Inflammatory macrophage treated with lipopolysaccharide for 1 hour (primary cell): ENCODE data around the gene KCNAB2.
A peak's percentile ranks its signal among the peaks of the same experiment; 100 is the strongest.
"Not testable (repeated sequence)": the region's sequence is repeated elsewhere in the genome, so short reads cannot be mapped to it uniquely, and the experiment has no call there.

Experiments used
- DNase-seq, 2 donors: peaks; one replicate each; pipeline ENCODE4 v3.0.0-alpha.2; 2020 to 2022

The KCNAB2 gene

DNA sequence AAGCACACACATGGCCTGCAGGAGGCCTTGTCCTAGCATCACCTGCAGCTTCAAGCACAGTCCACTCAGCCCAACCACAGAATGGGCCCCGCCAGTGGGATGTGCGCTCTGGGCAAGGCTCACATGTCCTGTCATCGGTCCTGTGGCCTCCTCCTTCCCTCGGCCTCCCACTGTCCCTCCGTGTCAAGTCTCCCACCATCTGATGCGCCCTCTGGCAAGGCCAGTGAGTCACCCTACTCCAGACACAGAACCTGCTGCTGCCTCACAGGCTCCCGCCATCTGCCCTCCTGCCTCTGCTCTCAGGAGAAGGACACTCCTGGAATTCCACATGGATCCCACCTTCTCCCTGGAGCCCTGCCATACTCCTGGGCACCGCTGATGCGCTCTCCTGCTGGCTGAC lies 14.2 kb downstream of the KCNAB2 start:
- DNase-seq, result peak; percentile 29 to 81

DNA sequence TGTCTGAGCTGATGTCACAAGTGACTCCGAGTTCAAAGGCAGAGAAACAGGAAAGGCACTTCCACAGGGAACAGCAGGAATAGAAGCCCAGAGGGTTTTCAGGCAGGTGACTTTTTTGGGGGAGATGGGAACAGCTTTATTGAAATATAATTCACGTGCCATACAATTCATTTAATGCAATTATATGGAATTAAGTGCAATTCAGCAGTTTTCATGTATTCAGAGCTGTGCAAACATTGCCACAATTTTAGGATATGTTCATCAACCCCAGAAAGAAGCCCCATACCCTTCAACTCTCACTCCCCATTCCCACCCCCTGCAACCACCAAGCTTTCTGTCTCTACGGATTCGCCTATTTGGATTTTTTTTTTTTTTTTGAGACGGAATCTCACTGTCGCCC lies 17.0 kb downstream of the KCNAB2 start:
- DNase-seq, result no peak

DNA sequence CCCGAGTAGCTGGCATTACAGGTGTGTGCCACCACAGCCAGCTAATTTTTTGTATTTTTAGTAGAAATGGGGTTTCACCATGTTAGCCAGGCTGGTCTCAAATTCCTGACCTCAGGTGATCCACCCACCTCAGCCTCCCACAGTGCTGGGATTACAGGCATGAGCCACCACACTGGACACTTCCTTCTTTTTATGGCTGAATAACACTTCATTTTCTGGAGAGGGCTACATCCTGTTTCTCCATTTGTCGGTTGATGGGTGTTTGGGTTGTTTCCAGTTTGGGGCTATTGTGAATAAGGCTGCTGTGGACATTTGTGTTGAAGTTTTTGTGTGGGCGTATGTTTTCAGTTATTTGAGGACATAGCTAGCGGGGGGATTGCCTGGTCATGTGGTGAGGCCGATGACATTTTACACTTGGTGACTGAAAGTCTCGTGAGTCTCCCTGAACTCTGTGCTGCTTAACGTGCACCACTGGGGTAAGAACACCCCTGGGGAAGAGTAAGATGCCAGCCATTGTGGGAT lies 17.9 kb downstream of the KCNAB2 start:
- peak; percentile 91 to 99 for DNase-seq

DNA sequence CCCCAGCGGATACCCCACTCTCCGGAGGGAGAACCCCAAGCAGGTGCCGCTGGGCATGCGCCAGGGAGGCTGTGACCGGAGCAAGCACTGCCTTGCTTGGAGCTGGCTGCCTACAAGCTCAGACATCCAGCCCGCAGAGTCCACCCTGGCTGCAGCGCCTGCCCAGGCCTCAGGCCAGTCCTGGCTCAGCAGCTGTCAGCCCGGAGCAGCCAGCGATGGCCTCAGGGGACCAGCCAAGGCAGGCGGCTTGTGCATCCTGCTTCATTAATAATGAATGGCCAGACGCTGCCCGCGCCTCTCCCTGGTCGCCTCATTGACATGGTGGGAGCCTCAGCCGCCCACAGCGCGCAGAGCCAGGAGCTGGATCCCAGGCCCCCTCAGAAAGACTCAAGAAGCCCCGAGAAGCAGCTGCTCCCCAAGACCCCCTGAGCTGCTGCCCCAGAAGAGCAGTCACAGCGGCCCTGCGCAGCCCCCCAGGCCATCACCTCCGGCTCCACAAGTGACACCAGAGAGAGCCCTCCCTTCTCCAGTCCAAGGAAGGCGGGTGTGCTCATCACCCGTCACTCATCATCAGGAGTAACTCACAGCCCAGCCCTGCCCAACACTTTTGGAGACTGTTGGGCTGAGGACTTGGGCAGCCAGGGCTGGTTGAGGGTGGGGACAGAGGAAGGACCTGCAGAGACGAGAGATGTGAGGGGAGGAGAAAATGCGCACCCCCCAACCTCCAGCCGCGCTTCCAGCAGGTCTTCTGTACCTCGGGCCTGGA lies 19.6 kb downstream of the KCNAB2 start:
- DNase-seq, result no peak

DNA sequence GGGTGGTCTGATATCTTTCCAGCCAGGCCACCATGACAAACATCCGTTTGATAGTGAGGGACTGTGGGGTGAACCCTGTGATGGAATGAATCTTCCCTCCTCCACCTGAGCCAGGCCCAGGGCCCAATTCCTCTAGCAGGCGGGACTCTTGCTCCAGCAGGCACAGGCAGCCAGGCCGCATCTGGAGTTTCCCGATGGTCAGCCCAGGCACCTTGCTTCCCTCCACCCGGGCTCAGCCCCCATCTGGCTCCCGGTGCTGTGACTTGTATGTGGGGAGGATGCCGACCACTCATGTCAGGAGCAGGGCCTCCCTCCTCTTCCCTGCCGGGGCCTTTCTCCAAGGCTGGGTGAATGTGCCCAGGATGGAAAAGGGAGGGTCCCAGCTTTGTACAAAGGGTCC lies 21.0 kb downstream of the KCNAB2 start:
- DNase-seq, result no peak

DNA sequence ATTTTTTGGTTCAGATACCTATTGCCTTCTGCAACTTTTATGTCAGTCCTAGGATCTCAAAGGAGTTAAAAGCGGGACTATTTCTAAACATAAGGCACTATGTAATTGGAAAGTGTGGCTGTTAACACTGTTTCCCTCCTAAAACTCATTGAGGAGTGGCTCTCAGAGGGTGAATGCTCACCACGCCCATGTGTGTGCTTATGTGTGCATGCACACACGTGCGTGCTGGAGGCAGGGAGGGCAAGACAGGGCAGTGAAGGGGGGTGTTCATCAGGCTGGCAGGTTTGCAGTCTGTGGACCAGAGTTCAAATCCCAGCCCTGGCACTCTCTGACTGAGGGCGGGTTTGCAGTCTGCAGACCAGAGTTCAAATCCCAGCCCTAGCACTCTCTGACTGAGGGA lies 22.4 kb downstream of the KCNAB2 start:
- DNase-seq, result no peak

DNA sequence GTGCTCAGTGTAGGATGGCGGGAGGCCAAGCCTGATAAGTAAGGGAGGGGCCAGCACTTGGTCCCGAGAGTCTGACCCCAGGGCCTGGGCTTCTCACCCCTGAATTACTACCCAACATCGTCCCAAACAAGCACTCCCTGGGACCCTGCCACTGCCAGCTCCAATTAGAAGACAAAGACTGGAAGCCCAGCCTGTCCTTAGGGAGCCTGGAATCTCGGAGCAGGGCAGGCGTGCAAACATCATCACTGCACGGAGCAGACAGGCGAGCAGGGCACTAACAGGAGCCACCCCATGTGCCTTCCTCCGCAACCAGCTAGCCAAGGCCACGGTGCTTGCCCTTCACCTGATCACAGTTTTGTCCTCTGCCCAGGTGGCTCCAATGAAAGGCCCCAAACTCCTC lies 23.2 kb downstream of the KCNAB2 start:
- no peak for DNase-seq

DNA sequence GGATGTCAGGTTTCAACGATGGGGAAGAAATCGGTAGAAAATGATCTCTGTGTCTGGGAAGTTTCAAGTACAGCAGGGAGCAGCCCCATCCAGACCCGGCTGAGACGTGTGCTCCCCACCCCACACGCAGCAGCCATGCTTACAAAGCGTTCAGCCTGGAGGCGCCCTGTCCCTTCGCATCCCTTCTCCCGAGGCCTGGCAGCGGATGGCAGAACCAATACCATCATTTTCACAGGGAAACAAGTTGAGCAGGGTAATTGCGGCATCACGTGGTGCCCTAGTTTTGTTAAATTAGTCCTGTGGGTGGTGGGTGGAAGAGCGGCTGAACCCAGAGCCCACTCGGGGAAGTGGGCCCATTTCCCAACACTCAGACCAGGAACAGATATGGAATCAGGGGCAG lies 23.9 kb downstream of the KCNAB2 start:
- DNase-seq, result no peak

DNA sequence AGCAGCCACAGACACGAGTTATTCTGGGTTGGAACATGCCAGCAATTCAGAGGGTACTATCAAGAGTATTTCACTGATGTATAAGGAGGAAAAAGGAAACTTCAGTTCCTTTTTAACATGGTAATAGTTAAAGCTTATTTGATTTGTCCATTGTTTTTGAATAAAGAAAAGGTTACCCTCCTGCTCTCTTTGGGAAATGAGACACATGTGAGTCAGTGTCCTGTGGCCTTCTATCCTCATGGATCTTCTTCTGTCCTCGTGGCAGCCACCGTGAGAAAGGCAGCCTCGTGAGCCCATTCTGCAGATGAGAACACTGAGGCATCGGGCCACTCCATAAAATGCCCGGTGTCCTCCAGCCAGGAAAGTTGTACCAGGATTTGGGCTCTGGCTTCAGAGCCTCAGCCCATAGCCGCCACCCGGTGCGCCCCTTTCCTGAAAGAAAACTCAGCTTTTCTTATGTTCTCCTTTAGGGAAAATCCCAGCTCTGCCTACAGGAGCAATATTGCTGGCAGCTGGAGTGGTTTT lies 24.8 kb downstream of the KCNAB2 start:
- no peak for DNase-seq

DNA sequence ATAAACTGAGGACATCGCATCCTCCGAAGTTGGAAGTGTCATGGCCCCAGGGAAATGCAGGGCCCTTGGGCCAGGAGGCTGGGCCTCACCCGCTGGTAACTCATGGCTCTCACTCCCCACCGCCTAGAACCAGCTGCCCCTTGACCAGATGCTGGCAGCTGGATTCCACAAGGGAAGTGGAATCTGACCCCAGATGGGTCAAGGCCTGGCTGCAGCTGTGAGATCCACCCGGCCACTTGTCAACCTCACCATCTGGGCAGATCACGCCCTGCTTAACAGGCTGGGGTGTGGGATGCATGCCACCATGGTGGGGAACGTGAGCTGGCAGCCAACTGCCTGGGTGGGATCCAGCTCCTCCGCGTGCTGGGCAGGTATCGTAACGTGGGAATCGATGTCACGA lies 25.5 kb downstream of the KCNAB2 start:
- DNase-seq, result no peak

DNA sequence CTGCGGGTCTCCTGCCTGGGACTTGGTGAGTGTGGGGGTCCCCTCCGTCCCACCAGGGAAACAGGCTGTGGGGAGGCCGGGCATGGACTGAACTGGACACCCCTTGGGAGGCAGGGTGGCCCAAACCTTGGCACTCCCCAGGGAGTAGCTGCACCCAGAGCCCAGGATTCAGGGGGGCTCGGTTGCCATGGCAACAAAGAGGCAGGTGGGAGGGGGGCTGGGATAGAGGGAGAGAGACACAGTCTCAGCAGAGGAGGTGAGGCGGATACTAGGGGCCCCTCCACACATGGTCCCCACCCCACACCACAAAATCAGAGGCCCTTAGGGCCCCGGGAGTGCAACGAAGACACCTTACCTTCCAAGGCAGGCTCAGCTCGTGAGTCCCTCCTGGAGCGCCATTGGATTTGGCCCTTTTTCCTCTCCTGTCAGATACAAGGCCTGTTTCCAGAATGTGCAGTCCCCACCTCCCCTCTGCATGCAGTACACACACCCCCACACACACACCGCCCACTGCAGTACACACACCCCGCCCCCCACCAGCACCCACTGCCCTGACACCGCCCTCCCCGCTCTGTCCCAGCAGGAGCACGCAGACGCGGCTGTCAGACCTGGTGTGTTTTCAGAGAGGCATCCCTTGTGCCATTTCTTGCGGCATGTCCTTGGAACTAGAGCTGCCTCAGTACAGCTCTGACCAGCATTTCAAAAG lies 27.2 kb downstream of the KCNAB2 start:
- DNase-seq, result no peak

DNA sequence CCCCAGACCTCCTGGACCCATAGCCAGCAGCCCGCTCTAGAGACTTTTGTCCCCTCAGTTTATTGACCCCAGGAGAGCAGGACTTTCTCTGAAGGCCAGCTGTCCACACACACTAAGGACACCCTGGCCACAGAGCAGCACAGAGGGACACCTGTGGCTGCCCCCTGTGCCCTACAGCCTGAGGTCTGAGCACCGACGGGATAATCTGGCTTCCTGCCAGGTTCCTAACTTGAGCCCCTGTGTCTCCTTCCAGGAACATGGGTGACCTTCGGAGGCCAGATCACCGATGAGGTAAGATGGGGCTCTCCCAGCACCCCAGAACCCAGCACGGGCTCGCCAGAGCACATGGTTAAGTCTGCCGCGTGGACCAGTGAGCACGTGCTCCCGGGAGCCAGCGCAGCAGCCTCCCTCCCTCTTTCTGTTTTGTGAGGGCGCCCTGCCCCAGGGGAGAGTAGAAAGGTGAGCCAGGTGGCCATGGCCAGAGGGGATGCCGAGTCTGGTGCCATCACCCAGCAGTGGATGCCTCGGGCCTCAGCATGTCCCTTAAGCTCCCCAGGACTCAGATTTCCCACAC lies 27.9 kb downstream of the KCNAB2 start:
- no peak for DNase-seq

DNA sequence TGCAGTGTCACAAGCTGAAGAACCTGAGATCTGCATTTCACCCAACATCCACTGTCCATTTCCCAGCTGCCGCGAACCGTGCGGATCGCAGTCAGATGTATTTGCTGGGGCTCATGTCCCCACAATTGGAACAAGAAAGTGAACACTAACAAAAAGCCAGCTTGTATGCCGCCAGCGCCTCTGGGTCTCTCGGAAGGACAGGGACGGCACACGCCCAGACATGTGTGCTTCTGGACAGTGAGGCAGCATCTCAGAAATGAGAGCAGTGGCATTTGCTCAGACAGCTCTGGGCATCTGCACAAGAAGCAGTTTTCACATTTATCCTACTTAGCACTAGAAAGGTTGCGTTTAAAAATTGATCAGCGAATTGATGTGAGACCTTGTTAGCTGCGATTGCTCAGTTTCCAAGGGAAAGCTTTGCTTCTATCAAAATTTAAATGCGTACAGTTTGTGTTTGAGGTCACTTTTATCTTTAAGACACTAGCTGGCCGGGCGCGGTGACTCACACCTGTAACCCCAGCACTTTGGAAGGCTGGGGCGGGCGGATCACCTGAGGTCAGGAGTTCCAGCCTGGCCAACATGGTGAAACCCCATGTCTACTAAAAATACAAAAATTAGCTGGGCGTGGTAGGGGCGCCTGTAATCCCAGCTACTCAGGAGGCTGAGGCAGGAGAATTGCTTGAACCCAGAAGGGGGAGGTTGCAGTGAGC lies 28.7 kb downstream of the KCNAB2 start:
- DNase-seq, result no peak

DNA sequence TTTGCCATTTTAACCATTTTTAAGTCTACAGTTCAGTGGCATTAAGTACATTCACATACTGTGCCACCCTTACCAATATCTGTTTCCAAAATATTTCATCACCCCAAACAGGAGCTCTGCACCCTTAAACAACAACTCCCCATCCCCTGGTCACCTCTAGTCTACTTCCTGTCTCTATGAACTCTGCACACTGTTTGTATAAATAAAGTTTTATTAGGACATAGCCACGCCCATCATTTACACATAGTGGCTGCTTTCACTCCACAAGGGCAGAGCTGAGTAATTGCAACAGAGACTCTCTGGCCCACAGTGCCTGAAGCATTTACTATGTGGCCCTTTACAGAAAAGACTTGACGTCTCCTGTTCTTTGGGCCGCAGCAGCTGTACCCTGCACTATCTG lies 30.1 kb downstream of the KCNAB2 start:
- DNase-seq, result peak; percentile 51 to 54

DNA sequence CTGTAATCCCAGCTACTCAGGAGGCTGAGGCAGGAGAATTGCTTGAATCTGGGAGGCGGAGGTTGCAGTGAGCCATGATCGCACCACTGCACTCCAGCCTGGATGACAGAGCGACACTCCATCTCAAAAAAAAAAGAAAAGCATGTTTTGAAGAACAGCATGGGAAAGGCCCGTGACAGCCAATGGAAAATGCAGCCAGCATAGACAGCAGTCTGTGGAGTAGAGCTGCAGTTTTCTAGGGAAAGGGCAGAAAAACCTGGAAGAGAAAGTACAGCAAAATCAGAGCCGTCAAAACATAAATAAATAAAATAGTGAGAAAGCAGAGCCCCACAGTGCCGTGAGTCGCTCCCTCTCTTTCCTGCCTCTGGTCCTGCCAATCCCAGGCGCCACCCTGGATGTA lies 31.4 kb downstream of the KCNAB2 start:
- DNase-seq, result not testable (repeated sequence)

DNA sequence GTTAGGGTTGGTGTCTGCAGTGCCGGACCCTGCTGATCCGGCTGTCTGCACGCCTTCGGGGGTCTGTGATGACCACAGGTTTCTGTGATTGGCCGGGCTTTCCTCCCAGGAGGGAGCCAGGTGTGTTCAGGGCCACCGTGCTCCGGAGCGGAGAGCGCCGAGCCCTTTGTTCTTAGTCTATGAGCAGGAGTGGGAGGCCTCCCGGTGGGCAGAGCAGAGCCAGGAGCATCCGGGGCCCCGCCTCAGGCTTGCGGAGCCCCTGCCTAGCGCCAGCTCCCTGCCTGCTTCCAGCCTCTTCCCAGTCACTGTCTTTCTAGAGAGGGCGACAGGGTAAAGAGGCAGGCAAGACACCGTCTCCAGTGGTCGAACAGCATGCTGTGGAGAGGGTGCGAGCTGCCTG lies 31.8 kb downstream of the KCNAB2 start:
- DNase-seq, result no peak

DNA sequence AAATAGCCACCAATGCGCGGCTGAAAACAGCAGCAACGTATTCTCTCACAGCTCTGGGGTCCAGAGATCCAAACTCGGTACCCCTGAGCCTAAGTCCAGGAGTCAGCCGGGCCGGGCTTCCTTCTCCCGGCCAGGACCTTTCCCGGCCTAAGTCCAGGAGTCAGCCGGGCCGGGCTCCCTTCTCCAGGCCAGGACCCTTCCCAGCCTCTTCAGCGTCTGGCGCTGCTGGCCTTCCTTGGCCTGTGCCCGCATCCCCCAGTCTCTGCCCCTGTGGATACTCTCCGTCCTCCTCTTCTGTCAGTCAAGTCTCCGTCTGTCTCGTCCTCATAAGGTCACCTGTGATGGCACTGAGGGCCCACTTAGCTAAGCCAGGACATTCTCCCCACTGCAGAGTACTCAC lies 32.2 kb downstream of the KCNAB2 start:
- no peak for DNase-seq

DNA sequence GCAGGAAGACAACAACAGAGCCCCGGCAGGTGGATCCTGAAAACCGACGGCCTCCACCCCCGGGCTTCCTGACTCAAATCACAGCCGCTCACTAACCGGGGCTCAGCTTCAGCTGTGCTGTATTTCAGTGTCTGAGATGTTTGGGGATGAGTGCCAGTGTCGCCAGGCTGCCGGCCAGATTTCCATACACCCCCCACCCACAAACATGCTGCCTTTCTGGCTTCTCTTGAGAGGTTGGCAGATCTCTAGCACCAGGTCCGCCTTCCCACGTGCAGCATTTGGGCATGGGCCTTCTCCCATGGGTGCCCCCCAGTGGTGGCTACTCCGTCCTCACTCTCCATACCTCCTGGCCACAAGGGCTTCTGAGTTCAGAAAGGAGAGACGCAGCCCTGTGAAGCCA lies 34.8 kb downstream of the KCNAB2 start:
- no peak for DNase-seq

DNA sequence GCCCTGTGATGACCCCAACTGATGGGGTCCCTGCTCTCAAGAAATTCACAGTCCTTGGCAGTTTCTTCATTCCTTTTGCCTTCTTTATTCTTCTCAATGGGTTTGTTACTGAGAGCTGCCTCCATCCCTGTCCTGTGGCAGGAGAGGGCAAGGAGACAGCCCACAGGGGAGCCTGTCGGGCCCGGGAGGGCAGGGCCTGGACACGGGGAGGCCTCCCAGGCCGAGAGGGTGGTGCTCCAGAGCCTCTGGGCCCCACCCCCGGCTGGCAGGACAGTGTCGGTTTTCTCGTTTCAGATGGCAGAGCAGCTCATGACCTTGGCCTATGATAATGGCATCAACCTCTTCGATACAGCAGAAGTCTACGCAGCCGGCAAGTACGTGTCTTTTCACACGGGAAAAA lies 36.2 kb downstream of the KCNAB2 start:
- no peak for DNase-seq

DNA sequence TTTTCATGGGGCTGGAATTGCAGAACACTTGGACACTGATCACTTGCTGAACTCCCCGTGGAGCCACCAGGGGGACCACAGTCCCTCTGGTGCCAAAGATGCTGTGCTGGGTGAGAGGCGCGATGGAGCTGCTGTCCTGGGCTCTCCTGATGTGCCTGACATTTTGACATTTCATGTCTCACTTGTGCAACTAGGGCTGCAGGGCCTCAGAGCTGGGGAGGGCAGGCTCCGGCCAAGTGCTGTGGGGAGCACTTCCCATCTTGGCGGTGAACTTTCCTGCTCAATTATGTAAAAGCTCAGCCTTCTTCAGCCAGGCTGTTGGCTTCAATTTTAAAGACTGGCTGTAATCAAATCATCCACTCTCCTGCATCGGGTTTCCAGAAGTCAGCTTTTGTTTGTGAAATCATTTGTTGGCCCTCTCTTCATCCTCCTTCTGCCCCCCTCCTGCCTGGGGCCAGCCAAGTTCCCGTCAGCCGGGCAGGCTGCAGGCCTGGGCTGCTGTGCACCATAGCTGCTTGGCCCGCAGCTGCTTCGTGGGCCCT lies 36.8 kb downstream of the KCNAB2 start:
- DNase-seq, result peak in 1 of 2 donors; percentile 41

DNA sequence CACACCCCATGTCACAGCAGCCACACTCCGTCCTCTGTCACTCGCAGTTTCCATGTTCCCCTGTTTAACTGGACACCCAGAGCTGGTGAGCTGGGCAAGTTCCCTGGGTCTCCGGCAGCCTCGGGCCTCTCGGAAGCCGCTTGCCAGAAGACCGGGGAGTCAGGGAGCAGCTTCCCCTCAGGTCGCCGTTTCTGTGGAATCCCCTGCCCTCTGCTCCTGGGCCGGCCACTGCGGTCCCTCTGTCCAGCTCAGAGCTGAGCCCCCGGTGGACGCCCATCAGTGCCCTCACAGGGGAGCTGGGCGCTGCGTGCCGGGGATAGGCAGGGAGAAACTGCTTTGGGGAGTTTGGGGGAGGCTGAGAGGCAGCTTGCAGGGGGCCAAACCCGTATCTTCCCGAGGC lies 37.7 kb downstream of the KCNAB2 start:
- no peak for DNase-seq

DNA sequence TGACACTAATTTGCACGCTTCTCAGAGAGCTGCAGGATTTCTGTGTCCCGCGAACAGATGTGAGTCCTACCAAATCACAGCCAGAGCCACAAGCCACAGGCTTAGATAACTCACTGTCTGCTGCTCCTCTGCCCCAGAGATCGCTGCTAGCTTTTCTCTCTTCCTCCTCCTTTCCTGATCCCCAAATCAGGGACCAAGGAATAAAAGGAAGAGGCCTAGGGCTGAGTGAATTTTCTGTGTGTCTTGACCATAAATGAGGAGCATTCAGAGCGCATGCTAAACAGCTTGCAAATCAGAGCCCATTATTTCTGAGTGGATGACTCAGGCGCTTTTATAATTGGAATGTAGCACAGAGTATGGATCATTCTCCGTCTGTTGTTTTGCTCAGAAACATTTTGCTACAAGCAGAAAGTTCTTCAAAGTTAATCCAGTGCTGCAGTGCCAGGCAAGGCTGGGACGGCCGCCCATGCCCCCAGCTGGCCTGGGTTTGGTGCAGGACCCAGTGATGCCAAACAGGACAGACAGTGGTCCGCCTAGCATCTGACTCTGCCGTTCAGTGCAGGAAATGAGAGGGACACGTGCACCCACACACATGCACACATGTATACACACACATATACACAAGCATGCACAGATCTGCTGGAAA lies 38.2 kb downstream of the KCNAB2 start:
- no peak for DNase-seq
